B cell (primary cell): ENCODE results near the gene OPHN1. TPM values are rescaled to one million over a fixed set of nuclear protein-coding genes. Genes with fewer than 3 reads are reported as not detected.

Experiments used
- ATAC-seq: fragments of 200-7000 bp; cut with Tn5 transposase; one replicate; pipeline ENCODE4 v1.10.0; 2021; ENCODE audit warnings: low read depth, mild to moderate bottlenecking, moderate number of reproducible peaks, moderate library complexity
- CTCF ChIA-PET: fragments of 350-600 bp; sonication (Branson Sonifier 250); formaldehyde crosslinking; loops from one replicate; lab custom pipeline; 2021; ENCODE audit warnings: antibody characterized with exemption, inconsistent platforms; lab: Charles Lee
- POLR2A ChIA-PET: fragments of 350-600 bp; sonication (Branson Sonifier 250); formaldehyde crosslinking; loops from one replicate; lab custom pipeline; 2021; ENCODE audit warnings: antibody characterized with exemption; lab: Charles Lee
- DNase-seq: peaks from one replicate; pipeline ENCODE4 v3.0.0; 2013
- H2AFZ ChIP-seq: 2 replicates; pipeline ENCODE4 v1.6.1; 2012; ENCODE audit warnings: mild to moderate bottlenecking, low read depth, low read length; ENCODE audit not compliant: insufficient read depth, poor library complexity, severe bottlenecking
- H3K27ac ChIP-seq, 2 donors: 1 replicate in 1 of 2; 2 replicates in 1 of 2; pipeline ENCODE4 v1.5.1; 2012 to 2013; ENCODE audit warnings: low read length in 2 of 2, mild to moderate bottlenecking in 2 of 2, moderate library complexity in 1 of 2
- H3K27me3 ChIP-seq, 4 experiments: fragments of 200-600 bp in 1 of 4; sonication (generic) in 1 of 4; replicated peaks in 1 of 4; 1 replicate in 2 of 4; 2 replicates in 2 of 4; pipeline versions ENCODE4 v1.6.1 to v1.7.0; 2013 to 2016; ENCODE audit warnings: low read length in 3 of 4, mild to moderate bottlenecking in 2 of 4, mixed read lengths in 1 of 4, moderate library complexity in 1 of 4; ENCODE audit not compliant: insufficient read depth in 4 of 4, control insufficient read depth in 3 of 4; ENCODE audit errors: control extremely low read depth in 1 of 4
- H3K36me3 ChIP-seq, 2 experiments: replicated peaks in 1 of 2; 1 replicate in 1 of 2; 2 replicates in 1 of 2; pipeline versions ENCODE4 v1.6.1 to v1.7.1; 2013; ENCODE audit warnings: low read length in 1 of 2; ENCODE audit not compliant: insufficient read depth in 2 of 2, control insufficient read depth in 1 of 2; ENCODE audit errors: control extremely low read depth in 1 of 2, extremely low read depth in 1 of 2
- H3K4me1 ChIP-seq, 2 donors: fragments of 200-600 bp in 1 of 2; sonication (generic) in 1 of 2; 1 replicate in 1 of 2; 2 replicates in 1 of 2; pipeline versions ENCODE4 v1.5.1 to v1.6.1; 2013 to 2017; ENCODE audit warnings: low read length in 2 of 2; ENCODE audit not compliant: control insufficient read depth in 2 of 2, insufficient read depth in 2 of 2
- H3K4me2 ChIP-seq: replicated peaks from 2 replicates; pipeline ENCODE3; 2012; ENCODE audit warnings: mild to moderate bottlenecking, low read depth, low read length; ENCODE audit not compliant: poor library complexity, severe bottlenecking
- H3K4me3 ChIP-seq, 5 experiments: fragments of 200-600 bp in 1 of 5; sonication (generic) in 1 of 5; 1 replicate in 3 of 5; 2 replicates in 2 of 5; pipeline versions ENCODE4 v1.5.1 to v1.7.0; 2011 to 2016; ENCODE audit warnings: low read length in 4 of 5, mild to moderate bottlenecking in 4 of 5, low read depth in 2 of 5, control low read depth in 1 of 5, moderate library complexity in 1 of 5; ENCODE audit not compliant: insufficient read depth in 1 of 5; ENCODE audit errors: control extremely low read depth in 1 of 5, extremely low read depth in 1 of 5
- H3K79me2 ChIP-seq: fragments of 200-600 bp; sonication (generic); one replicate; pipeline ENCODE4 v1.6.0; 2016; ENCODE audit warnings: low read length; ENCODE audit not compliant: control insufficient read depth, insufficient read depth
- H3K9ac ChIP-seq: fragments of 200-600 bp; sonication (generic); 2 replicates; pipeline ENCODE4 v1.6.1; 2017; ENCODE audit warnings: mild to moderate bottlenecking, low read length, moderate library complexity
- H3K9me3 ChIP-seq, 3 donors: one replicate each; pipeline versions ENCODE4 v1.6.1 to v1.7.1; 2013; ENCODE audit warnings: low read length in 2 of 3; ENCODE audit not compliant: control insufficient read depth in 2 of 3, insufficient read depth in 1 of 3; ENCODE audit errors: control extremely low read depth in 1 of 3
- H4K20me1 ChIP-seq: 2 replicates; pipeline ENCODE4 v1.6.0; 2012; ENCODE audit warnings: mild to moderate bottlenecking, low read length; ENCODE audit not compliant: insufficient read depth, control insufficient read depth, poor library complexity, severe bottlenecking
- H3K27ac Mint-ChIP-seq: one replicate; pipeline ENCODE4 v1.8.0; 2021; ENCODE audit warnings: mixed read lengths
- H3K27me3 Mint-ChIP-seq: one replicate; pipeline ENCODE4 v1.8.0; 2021; ENCODE audit warnings: mixed read lengths
- H3K4me1 Mint-ChIP-seq: one replicate; pipeline ENCODE4 v1.8.0; 2021; ENCODE audit warnings: mixed read lengths
- H3K4me3 Mint-ChIP-seq: one replicate; pipeline ENCODE4 v1.8.0; 2021; ENCODE audit warnings: mixed read lengths
- H3K9me3 Mint-ChIP-seq: one replicate; pipeline ENCODE4 v1.8.0; 2022; ENCODE audit warnings: mixed read lengths; ENCODE audit not compliant: insufficient read depth
- CTCF ChIP-seq: fragments of 200-600 bp; IDR thresholded peaks from one replicate; pipeline ENCODE4 v1.8.0; 2022; ENCODE audit warnings: antibody characterized with exemption, mild to moderate bottlenecking
- EZH2 ChIP-seq: IDR thresholded peaks from 2 replicates; pipeline ENCODE4 v1.6.1; 2012; ENCODE audit warnings: borderline replicate concordance, low read depth, mild to moderate bottlenecking, moderate library complexity, low read length; ENCODE audit not compliant: insufficient read depth, poor library complexity, severe bottlenecking
- WGBS: methylation state at CpG from one replicate; pipeline ENCODE4 v1.1.5; 2013; ENCODE audit warnings: missing lambda C conversion rate; ENCODE audit not compliant: insufficient coverage; 5-methylcytosine and 5-hydroxymethylcytosine counted together
- intact Hi-C: fragments of 100-400 bp; cut with micrococcal nuclease; formaldehyde crosslinking; loops from one replicate; pipeline ENCODE4 v1.10.0; 2022
- polyA plus RNA-seq: library from polyadenylated mRNA; depleted of rRNA; stranded (reverse); fragments of >200 nt; gene quantifications from 2 replicates; pipeline ENCODE4 v1.2.3, GENCODE V29; 2012
- total RNA-seq, 2 donors: library from RNA; stranded (reverse); fragments of 120-200 nt in 1 of 2; gene quantifications; 1 replicate in 1 of 2; 2 replicates in 1 of 2; pipeline versions ENCODE4 v1.2.3 to v1.2.4, GENCODE V29; 2013 to 2022

OPHN1 gene
- total and polyA plus RNA-seq, 2 donors (not counting 1 experiment from before 2014, with no cell fraction given), result 0.03 to 0.17 TPM

DNA sequence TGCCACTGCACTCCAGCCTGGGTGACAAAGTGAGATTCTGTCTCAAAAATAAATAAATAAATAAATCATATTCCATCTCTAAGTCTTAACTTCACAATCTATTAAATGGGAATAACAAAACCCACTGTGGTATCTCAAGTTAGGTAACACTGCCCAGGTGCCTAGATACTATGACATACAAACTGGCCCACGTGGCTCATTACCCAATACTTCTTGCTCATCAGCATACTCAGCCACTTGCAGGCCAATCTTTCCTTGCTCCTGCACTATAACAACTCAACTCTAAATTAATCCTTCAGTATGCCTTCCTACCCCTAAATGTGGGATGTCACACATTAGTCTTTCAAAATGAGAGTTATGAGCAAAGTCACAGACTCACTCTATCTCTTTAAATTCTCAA lies 230.1 kb downstream of the OPHN1 start:
- Histone ChIP-seq H2AFZ (no peak overlapping the region), H3K27me3 (no peaks in the 10 kb centered on the region), H3K9ac (no peak overlapping the region), H3K9me3 (no peaks in the 10 kb centered on the region), H3K79me2 (no peaks in the 10 kb centered on the region), H3K4me1 (no peaks in the 10 kb centered on the region), H3K27ac (no peak overlapping the region), H3K4me2 (no peak overlapping the region), H3K4me3 (no peak overlapping the region), H3K36me3 (no peaks in the 10 kb centered on the region), H4K20me1 (no peaks in the 10 kb centered on the region)
- TF ChIP-seq CTCF (no peak), EZH2 (no peak)
- H3K27me3 Mint-ChIP-seq, result no peaks in the 10 kb centered on the region
- no peaks in the 10 kb centered on the region for H3K9me3 Mint-ChIP-seq
- intact Hi-C loops, result no loop called here
- ATAC-seq, result no peak
- no peak for DNase-seq
- no peak overlapping the region for H3K4me3 Mint-ChIP-seq
- POLR2A ChIA-PET, result no interaction called here
- CTCF ChIA-PET, result no interaction called here
- H3K4me1 Mint-ChIP-seq, result no peaks in the 10 kb centered on the region
- no peak overlapping the region for H3K27ac Mint-ChIP-seq
- WGBS, result no CpG with 5 or more reads among the region's 1 CpG

DNA sequence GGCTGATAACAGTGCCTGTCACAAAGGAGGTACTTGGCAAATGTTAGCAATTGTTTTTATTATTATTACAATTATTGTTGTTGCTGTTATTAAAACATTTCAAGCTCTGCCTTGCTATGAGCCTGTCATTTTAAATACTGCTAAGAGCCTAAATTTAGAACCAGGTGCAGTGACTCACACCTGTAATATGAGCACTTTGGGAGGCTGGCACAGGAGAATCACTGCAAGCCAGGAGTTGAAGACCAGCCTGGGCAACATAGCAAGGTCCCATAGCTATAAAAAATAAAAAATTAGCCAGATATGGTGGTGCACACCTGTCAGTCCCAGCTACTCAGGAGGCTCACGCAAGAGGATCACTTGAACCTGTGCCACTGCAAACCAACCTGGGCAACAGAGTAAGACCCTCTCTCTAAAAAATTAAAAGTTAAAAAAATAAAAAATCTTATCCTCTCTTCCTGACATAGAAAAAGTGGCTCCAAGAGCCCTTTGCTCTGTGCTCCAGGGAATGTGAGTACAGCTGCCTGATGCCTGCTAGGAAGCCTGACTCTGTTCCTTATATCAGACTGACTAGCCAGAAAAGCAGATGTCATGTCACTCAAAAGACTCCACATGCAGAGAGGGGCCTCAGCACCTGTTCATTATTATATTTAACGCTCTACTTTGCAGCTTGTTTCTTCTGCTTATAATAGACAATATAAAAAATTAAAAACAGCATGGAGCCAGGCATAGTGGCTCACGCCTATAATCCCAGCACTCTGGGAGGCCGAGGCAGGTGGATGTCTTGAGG lies 234.0 kb downstream of the OPHN1 start:
- H3K79me2 ChIP-seq, result no peaks in the 10 kb centered on the region
- POLR2A ChIA-PET, result no interaction called here

More for the DNA sequence above, 234.0 kb downstream of the OPHN1 start:
- no peak for DNase-seq
- no CpG with 5 or more reads among the region's 4 CpGs for WGBS
- Mint-ChIP-seq H3K27me3 (no peaks in the 10 kb centered on the region), H3K4me3 (no peak overlapping the region), H3K27ac (no peak overlapping the region), H3K9me3 (no peaks in the 10 kb centered on the region), H3K4me1 (no peaks in the 10 kb centered on the region)
- Histone ChIP-seq H3K36me3 (no peaks in the 10 kb centered on the region), H3K4me1 (no peaks in the 10 kb centered on the region), H3K9ac (no peak overlapping the region), H3K4me3 (no peak overlapping the region), H4K20me1 (no peaks in the 10 kb centered on the region), H3K27me3 (no peaks in the 10 kb centered on the region), H3K4me2 (no peak overlapping the region), H3K9me3 (no peaks in the 10 kb centered on the region), H3K27ac (no peak overlapping the region), H2AFZ (no peak overlapping the region)
- TF ChIP-seq CTCF (no peak), EZH2 (no peak)
- intact Hi-C loops, result no loop called here
- CTCF ChIA-PET, result interaction anchor here (0.7 kb wide), 1 partner anchor 1087 kb away, joined by 3 read pairs; no protein-coding TSS in a partner anchor
- ATAC-seq, result no peak
